ENCODE results near the gene NDUFB4. TPM values are rescaled to one million over a fixed set of nuclear protein-coding genes. Genes with fewer than 3 reads are reported as not detected.

The NDUFB4 gene
- total and polyA plus RNA-seq, 9 of the 15 experiments (the other 6 are each of a cell fraction or from before 2014, with no cell fraction given), result 124 to 670 (median 227) TPM

- no peaks in the 10 kb centered on the region for H3K9me3 ChIP-seq (replicated peaks; ENCODE audit: control insufficient read depth, insufficient read depth, low read depth, low read length)
- H3K4me1 ChIP-seq (replicated peaks in 1 of 2; ENCODE audit: control insufficient read depth in 2 of 2, insufficient read depth in 2 of 2, low read length in 2 of 2), result no peaks in the 10 kb centered on the region
- H3K36me3 ChIP-seq (ENCODE audit: control insufficient read depth, insufficient read depth, low read length), result no peaks in the 10 kb centered on the region
- ChIA-PET CTCF (ENCODE audit: low intra/inter-chr PET ratio) (no interaction called here), POLR2A (no interaction called here)
- no peaks in the 10 kb centered on the region for H3K79me2 ChIP-seq (ENCODE audit: control insufficient read depth, insufficient read depth, low read length)
- 2% methylated on average over 4 of the region's 4 CpGs for WGBS (ENCODE audit: insufficient coverage, low coverage, missing lambda C conversion rate)
- H3K4me2 ChIP-seq (ENCODE audit: insufficient read depth, low read length), result no peak overlapping the region
- intact Hi-C loops (cut with micrococcal nuclease), result no loop called here
- no TSS peak for BruUV-seq (replicated peaks)
- no peaks in the 10 kb centered on the region for H3K9me1 ChIP-seq (ENCODE audit: control insufficient read depth, insufficient read depth, low read length)
- no peak for ATAC-seq
- FAIRE-seq, result no peak
- no peak overlapping the region for H2AFZ ChIP-seq (ENCODE audit: low read depth, low read length)
- H4K20me1 ChIP-seq (replicated peaks; ENCODE audit: control insufficient read depth, insufficient read depth, low read length), result no peaks in the 10 kb centered on the region
- no peak for DNase-seq (ENCODE audit: extremely low read depth in 1 of 4, low spot score in 3 of 4)
- H3K4me3 ChIP-seq, result no peak overlapping the region
- no peaks in the 10 kb centered on the region for H3K27me3 ChIP-seq (ENCODE audit: control insufficient read depth in 2 of 2, insufficient read depth in 2 of 2, low read length in 2 of 2)
- no peak for TF ChIP-seq NCOR1 (IDR thresholded peaks at IDR 0.05)
- no peak for TF ChIP-seq CCNT2 (IDR thresholded peaks at IDR 0.05; ENCODE audit: borderline replicate concordance, extremely low read depth, insufficient read length, low read depth, low read length)
- no peak for TF ChIP-seq NBN (IDR thresholded peaks at IDR 0.05; ENCODE audit: low read depth)
- TF ChIP-seq FOXA1 (IDR thresholded peaks at IDR 0.05; ENCODE audit: borderline replicate concordance), result no peak
- no peak for TF ChIP-seq SIRT6 (IDR thresholded peaks at IDR 0.05; ENCODE audit: low read depth, low read length)
- no peak for TF ChIP-seq PTBP1 (IDR thresholded peaks at IDR 0.05; ENCODE audit: low read depth, low read length)
- no peak for TF ChIP-seq SNAPC5 (CRISPR knock-in tag; IDR thresholded peaks at IDR 0.05)
- in situ Hi-C loops (cut with MboI), result no loop called here
- no peak overlapping the region for H3K27ac ChIP-seq (ENCODE audit: extremely low read depth, low read depth, low read length)
- no peak overlapping the region for H3K9ac ChIP-seq (ENCODE audit: insufficient read depth in 1 of 2, low read depth in 2 of 2, low read length in 2 of 2)
Measured at GRCh38 chr3:120608506-120608905, 12.4 kb downstream of the NDUFB4 start.

GRCh38 chr3:120614765-120615164 lies 18.6 kb downstream of the NDUFB4 start:
- Histone ChIP-seq H3K9me3 (replicated peaks; ENCODE audit: control insufficient read depth, insufficient read depth, low read depth, low read length) (no peaks in the 10 kb centered on the region), H4K20me1 (replicated peaks; ENCODE audit: control insufficient read depth, insufficient read depth, low read length) (no peaks in the 10 kb centered on the region), H3K9me1 (ENCODE audit: control insufficient read depth, insufficient read depth, low read length) (no peaks in the 10 kb centered on the region), H3K79me2 (ENCODE audit: control insufficient read depth, insufficient read depth, low read length) (no peaks in the 10 kb centered on the region), H3K4me1 (replicated peaks in 1 of 2; ENCODE audit: control insufficient read depth in 2 of 2, insufficient read depth in 2 of 2, low read length in 2 of 2) (no peaks in the 10 kb centered on the region; a peak in 1 of 5 replicates), H3K27me3 (ENCODE audit: control insufficient read depth in 2 of 2, insufficient read depth in 2 of 2, low read length in 2 of 2) (no peaks in the 10 kb centered on the region), H3K9ac (ENCODE audit: insufficient read depth in 1 of 2, low read depth in 2 of 2, low read length in 2 of 2) (no peak overlapping the region), H3K4me3 (no peak overlapping the region), H3K4me2 (ENCODE audit: insufficient read depth, low read length) (no peak overlapping the region), H3K27ac (ENCODE audit: extremely low read depth, low read depth, low read length) (no peak overlapping the region), H3K36me3 (ENCODE audit: control insufficient read depth, insufficient read depth, low read length) (no peaks in the 10 kb centered on the region), H2AFZ (ENCODE audit: low read depth, low read length) (no peak overlapping the region)
- DNase-seq (ENCODE audit: extremely low read depth in 1 of 4, low spot score in 3 of 4) (no peak), FAIRE-seq (no peak), ATAC-seq (no peak)
- BruUV-seq (replicated peaks), result no TSS peak
- in situ Hi-C loops (cut with MboI), result no loop called here
- 56% methylated on average over 7 of the region's 8 CpGs for WGBS (ENCODE audit: insufficient coverage, low coverage, missing lambda C conversion rate)
- ChIA-PET CTCF (ENCODE audit: low intra/inter-chr PET ratio) (no interaction called here), POLR2A (no interaction called here)
- intact Hi-C loops (cut with micrococcal nuclease), result loop anchor here (10.0 kb wide), 1 partner anchor 290 kb away; the partner anchor contains the start of gene STXBP5L
- no peak for TF ChIP-seq ATF3 (IDR thresholded peaks at IDR 0.05)
- TF ChIP-seq ATF3 (CRISPR knock-in tag; conservative IDR thresholded peaks at IDR 0.05), result no peak
- TF ChIP-seq NFIC (IDR thresholded peaks at IDR 0.05), result no peak
- TF ChIP-seq GATAD2A (IDR thresholded peaks at IDR 0.05), result no peak
- no peak for TF ChIP-seq BDP1 (IDR thresholded peaks at IDR 0.05; ENCODE audit: insufficient read depth, insufficient read length)
- no peak for TF ChIP-seq ZNF253 (CRISPR knock-in tag; conservative IDR thresholded peaks at IDR 0.05)
- TF ChIP-seq ZBTB2 (IDR thresholded peaks at IDR 0.05), result no peak
- TF ChIP-seq RBFOX2 (IDR thresholded peaks at IDR 0.05; ENCODE audit: low read depth, low read length), result no peak

All from K562 (cell line).